Measurements from ENCODE around the gene EMID1. TPM values are rescaled to one million over a fixed set of nuclear protein-coding genes. Genes with fewer than 3 reads are reported as not detected.

Gene EMID1
- total RNA-seq, 3 donors from 2014 or later (not counting 1 experiment from before 2014, with no cell fraction given), result 0.59 to 1.3 (median 0.65) TPM

GRCh38 chr22:29215012-29215860 is 9.5 kb downstream of the EMID1 start:
- TF ChIP-seq, protein P1, sequence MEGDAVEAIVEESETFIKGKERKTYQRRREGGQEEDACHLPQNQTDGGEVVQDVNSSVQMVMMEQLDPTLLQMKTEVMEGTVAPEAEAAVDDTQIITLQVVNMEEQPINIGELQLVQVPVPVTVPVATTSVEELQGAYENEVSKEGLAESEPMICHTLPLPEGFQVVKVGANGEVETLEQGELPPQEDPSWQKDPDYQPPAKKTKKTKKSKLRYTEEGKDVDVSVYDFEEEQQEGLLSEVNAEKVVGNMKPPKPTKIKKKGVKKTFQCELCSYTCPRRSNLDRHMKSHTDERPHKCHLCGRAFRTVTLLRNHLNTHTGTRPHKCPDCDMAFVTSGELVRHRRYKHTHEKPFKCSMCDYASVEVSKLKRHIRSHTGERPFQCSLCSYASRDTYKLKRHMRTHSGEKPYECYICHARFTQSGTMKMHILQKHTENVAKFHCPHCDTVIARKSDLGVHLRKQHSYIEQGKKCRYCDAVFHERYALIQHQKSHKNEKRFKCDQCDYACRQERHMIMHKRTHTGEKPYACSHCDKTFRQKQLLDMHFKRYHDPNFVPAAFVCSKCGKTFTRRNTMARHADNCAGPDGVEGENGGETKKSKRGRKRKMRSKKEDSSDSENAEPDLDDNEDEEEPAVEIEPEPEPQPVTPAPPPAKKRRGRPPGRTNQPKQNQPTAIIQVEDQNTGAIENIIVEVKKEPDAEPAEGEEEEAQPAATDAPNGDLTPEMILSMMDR (IDR thresholded peaks at IDR 0.05), result no peak
- no peak overlapping the region for H3K4me3 Mint-ChIP-seq
- no peaks in the 10 kb centered on the region for H3K4me1 Mint-ChIP-seq
- no peaks in the 10 kb centered on the region for H3K9me3 ChIP-seq (ENCODE audit: control insufficient read depth, insufficient read depth, low read length)
- ATAC-seq (no peak), DNase-seq (no peak)
- H3K36me3 ChIP-seq (ENCODE audit: control insufficient read depth, insufficient read depth, low read length), result no peaks in the 10 kb centered on the region
- H3K4me1 ChIP-seq (ENCODE audit: control insufficient read depth, insufficient read depth, low read length), result no peaks in the 10 kb centered on the region
- H3K4me3 ChIP-seq (ENCODE audit: low read length), result no peak overlapping the region
- H3K27ac ChIP-seq (ENCODE audit: low read length), result no peak overlapping the region
- intact Hi-C loops (cut with micrococcal nuclease), result no loop called here
- no peaks in the 10 kb centered on the region for H3K9me3 Mint-ChIP-seq
- H3K27me3 Mint-ChIP-seq (ENCODE audit: low read depth in 2 of 2), result no peaks in the 10 kb centered on the region
- no peaks in the 10 kb centered on the region for H3K36me3 Mint-ChIP-seq
- H3K27ac Mint-ChIP-seq, result no peak overlapping the region
- WGBS (ENCODE audit: insufficient coverage), result 88% methylated on average over 14 of the region's 14 CpGs
- no peaks in the 10 kb centered on the region for H3K27me3 ChIP-seq (ENCODE audit: control insufficient read depth, insufficient read depth, low read length)

GRCh38 chr22:29216011-29216872 is 10.5 kb downstream of the EMID1 start:
- Mint-ChIP-seq H3K4me3 (no peak overlapping the region), H3K27ac (no peak overlapping the region), H3K9me3 (no peaks in the 10 kb centered on the region), H3K4me1 (no peaks in the 10 kb centered on the region), H3K36me3 (no peaks in the 10 kb centered on the region), H3K27me3 (ENCODE audit: low read depth in 2 of 2) (no peaks in the 10 kb centered on the region)
- no peaks in the 10 kb centered on the region for H3K4me1 ChIP-seq (ENCODE audit: control insufficient read depth, insufficient read depth, low read length)
- H3K27ac ChIP-seq (ENCODE audit: low read length), result no peak overlapping the region
- H3K27me3 ChIP-seq (ENCODE audit: control insufficient read depth, insufficient read depth, low read length), result no peaks in the 10 kb centered on the region
- H3K4me3 ChIP-seq (ENCODE audit: low read length), result no peak overlapping the region
- H3K36me3 ChIP-seq (ENCODE audit: control insufficient read depth, insufficient read depth, low read length), result no peaks in the 10 kb centered on the region
- intact Hi-C loops (cut with micrococcal nuclease), result no loop called here
- no peak for DNase-seq
- WGBS (ENCODE audit: insufficient coverage), result 81% methylated on average over 14 of the region's 14 CpGs
- H3K9me3 ChIP-seq (ENCODE audit: control insufficient read depth, insufficient read depth, low read length), result no peaks in the 10 kb centered on the region
- ATAC-seq, result peak in 1 of 3 donors; percentile 23
- TF ChIP-seq, protein P1 (IDR thresholded peaks at IDR 0.05), result no peak

- intact Hi-C loops (cut with micrococcal nuclease), result no loop called here
- H3K36me3 ChIP-seq (ENCODE audit: control insufficient read depth, insufficient read depth, low read length), result no peaks in the 10 kb centered on the region
- TF ChIP-seq, protein P1 (IDR thresholded peaks at IDR 0.05), result no peak
- WGBS (ENCODE audit: insufficient coverage), result 85% methylated on average over 14 of the region's 14 CpGs
- no peak overlapping the region for H3K27ac ChIP-seq (ENCODE audit: low read length)
- H3K9me3 ChIP-seq (ENCODE audit: control insufficient read depth, insufficient read depth, low read length), result no peaks in the 10 kb centered on the region
- no peaks in the 10 kb centered on the region for H3K4me1 ChIP-seq (ENCODE audit: control insufficient read depth, insufficient read depth, low read length)
- H3K27me3 Mint-ChIP-seq (ENCODE audit: low read depth in 2 of 2), result no peaks in the 10 kb centered on the region
- H3K4me3 Mint-ChIP-seq, result no peak overlapping the region
- no peaks in the 10 kb centered on the region for H3K9me3 Mint-ChIP-seq
- no peak overlapping the region for H3K27ac Mint-ChIP-seq
- no peak for ATAC-seq
- no peaks in the 10 kb centered on the region for H3K36me3 Mint-ChIP-seq
- no peaks in the 10 kb centered on the region for H3K4me1 Mint-ChIP-seq
- DNase-seq, result no peak
- no peak overlapping the region for H3K4me3 ChIP-seq (ENCODE audit: low read length)
- no peaks in the 10 kb centered on the region for H3K27me3 ChIP-seq (ENCODE audit: control insufficient read depth, insufficient read depth, low read length)
Measured at GRCh38 chr22:29216873-29217666, 11.4 kb downstream of the EMID1 start.

Data from natural killer cell (primary cell).